NCI-H187 (cell line): Measurements from ENCODE around the gene CRB3.

Experiments
- DNase-seq, 2 experiments: peaks; one replicate each; lab custom pipeline; 2025; lab: John Stamatoyannopoulos, UW

The CRB3 gene

DNA sequence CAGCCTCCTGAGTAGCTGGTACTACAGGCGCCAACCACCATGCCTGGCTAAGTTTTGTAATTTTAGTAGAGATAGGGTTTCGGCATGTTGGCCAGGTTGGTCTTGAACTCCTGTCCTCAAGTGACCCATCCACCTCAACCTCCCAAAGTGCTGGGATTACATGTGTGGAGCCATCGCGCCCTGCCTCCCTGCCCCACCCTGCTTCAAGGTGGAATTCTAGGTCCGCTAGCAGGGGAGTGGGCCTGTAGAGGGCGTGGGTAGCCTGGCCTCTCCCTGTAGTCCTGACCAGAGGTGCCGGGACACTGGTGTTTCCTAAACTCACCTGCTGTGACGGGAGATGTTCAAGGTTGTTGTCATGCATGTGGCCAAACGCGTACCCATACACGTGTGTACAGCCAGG lies 30.9 kb upstream of the CRB3 start:
- no peak for DNase-seq

DNA sequence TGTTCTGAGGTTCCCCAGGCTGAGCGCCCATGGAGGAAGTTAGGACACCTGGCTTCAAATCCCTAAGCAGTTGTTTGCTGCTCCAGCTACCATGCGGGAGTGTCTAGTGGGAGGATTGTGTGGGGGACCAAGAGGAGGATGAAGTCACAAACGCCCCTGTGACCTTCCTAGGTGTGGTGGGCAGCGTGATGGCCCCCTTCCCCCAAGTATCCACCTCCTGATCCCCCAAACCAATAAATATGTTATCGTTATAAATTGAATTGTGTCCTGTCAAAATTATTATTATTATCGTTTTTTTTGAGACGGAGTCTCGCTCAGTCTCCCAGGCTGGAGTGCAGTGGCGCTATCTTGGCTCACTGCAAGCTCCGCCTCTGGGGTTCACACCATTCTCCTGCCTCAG lies 30.4 kb upstream of the CRB3 start, which contains the start of gene SLC25A41:
Gene SLC25A41 (minus strand): TSS at position 101 of the 400 bp plus-strand sequence. CDS start 70 bp downstream, at position 31.
- DNase-seq, result no peak

GRCh38 chr19:6439743-6440142 lies 24.3 kb upstream of the CRB3 start:
- DNase-seq, result no peak

DNA sequence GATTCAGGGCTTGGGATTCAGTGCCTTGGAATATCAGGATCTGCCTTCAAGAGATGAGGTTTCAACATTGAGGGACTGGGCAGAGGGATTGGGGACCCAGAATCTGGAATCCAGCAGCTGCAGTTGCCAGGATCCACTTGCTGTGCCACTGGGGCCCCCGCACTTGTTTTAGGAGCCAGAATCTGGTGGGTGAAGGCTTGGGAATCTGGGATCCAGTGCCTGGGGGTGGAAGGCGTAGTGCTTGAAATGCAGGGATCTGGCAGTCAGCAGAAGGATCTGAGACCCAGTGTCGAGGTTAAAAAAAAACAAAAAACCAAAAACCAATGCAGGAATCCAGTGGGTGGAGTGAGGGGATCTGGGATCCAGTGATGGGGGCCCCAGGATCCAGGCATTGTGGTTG lies 23.2 kb upstream of the CRB3 start:
- DNase-seq, result no peak

GRCh38 chr19:6442087-6442688 lies 21.9 kb upstream of the CRB3 start:
- no peak for DNase-seq

GRCh38 chr19:6443986-6444385 lies 20.1 kb upstream of the CRB3 start:
- DNase-seq, result no peak

GRCh38 chr19:6446452-6446851 lies 17.6 kb upstream of the CRB3 start:
- DNase-seq, result no peak

DNA sequence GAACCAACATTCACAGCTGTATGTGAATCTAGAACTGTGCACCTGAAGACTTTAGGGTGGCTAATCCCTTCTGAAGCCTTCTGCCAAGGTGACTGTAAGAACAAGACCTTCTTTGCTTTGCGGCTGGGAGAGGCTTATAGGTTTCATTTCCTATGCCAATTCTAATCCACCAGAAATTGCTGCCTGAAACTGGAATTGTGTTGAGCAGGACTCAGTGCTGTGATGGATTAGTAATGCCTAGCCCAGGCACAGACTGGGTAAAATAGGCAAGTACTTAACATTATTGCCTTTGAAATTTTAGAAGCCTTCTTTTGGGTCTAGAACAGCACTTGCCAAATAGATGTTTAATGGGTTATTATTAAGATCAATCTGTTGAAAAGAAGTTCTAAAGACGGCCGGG lies 16.0 kb upstream of the CRB3 start:
- no peak for DNase-seq

- no peak for DNase-seq
These were observed 13.9 kb upstream of the CRB3 start for GRCh38 chr19:6450166-6450565.

GRCh38 chr19:6451583-6452222 lies 12.4 kb upstream of the CRB3 start:
- no peak for DNase-seq

DNA sequence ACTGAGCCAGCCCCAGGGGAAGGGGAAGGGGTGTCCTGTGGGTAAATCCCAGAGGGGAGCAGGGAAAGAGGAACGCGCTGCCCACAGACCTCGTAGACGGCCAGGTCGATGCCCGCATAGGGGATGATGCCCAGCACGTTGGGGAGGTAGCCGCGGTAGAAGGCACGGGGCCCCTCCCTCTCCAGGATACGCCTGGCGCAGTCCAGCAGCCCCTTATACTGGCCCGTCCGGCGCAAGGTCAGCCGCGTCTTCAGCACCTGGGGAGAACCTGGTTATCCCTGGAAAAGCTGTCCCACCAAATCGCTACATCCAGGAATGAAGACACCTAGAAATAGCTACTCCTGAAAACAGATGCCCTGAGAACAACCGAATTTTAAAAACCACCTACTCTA lies 11.9 kb upstream of the CRB3 start:
- no peak for DNase-seq

- DNase-seq, result no peak
These were observed 11.2 kb upstream of the CRB3 start for GRCh38 chr19:6452899-6453298.

- DNase-seq, result no peak
These were observed 10.0 kb upstream of the CRB3 start for GRCh38 chr19:6453951-6454565.

GRCh38 chr19:6455924-6456323 lies 8.1 kb upstream of the CRB3 start:
- no peak for DNase-seq

DNA sequence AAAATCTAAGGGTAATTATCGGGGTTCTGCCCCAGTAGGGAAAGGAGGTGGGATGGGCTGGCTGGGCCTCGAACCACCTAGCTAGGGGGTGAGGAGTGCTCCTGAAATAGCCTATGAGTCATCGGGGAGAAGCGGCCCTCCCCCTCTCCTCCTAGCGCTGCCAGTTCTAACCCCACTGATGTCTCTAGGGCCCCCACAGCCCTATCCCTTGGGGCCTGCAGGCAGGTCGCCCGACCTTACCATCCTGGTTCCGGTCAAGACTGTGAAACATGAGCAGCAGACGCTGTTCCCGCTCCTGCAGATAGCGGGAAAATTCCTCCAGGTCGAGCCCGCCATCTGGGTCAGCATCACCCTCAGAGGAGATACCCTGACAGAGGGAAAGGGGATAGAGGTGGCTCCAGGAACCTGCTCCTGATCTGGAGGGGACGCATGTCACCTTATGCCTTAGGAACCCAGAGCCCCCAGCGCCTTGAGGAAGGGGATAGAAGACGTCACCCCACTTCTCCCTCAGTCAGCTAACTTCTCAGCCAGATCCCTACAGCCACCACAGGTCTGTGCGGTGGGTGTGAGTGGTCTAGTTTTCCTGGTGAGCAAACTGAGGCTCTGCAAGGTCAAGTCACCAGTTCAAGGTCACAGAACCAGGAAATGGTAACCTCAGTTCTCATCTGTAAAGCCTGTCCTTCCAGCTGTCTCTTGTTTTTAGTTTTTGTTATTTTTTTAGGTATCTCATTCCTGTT lies 5.9 kb upstream of the CRB3 start:
- no peak for DNase-seq

DNA sequence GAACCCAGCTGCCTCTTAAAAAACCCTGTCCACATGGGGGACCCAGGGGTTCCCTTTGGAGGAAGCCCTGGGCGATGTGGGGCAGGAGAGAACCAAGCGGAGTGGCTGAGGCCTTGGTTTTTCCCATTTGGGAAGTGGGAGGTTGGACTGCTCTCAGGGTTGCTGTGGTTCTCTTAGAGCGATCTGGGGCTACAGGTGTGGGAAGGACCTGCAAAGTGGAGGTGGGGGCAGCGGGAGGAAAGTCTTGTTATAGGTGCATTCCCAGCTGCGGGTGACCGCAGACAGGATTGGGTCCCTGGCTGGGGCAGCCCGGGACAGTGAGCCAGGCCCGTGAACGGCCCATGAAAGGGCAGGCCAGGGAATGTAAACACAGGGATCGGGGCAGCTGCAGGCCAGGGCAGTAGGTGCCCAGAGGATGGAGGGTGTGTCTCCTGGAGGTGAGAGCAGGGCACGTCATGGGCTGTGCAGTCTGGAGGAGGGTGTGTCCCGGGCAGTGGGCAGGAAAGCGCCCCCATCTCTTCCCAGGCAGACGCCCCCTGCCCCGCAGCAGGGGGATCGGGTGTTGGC lies 5.3 kb upstream of the CRB3 start:
- no peak for DNase-seq

GRCh38 chr19:6459262-6460098 lies 4.6 kb upstream of the CRB3 start, which contains the start of gene SLC25A23:
Gene SLC25A23 (minus strand): TSS chr19:6459792. CDS start chr19:6459628, 164 bp downstream.
- DNase-seq, result no peak

DNA sequence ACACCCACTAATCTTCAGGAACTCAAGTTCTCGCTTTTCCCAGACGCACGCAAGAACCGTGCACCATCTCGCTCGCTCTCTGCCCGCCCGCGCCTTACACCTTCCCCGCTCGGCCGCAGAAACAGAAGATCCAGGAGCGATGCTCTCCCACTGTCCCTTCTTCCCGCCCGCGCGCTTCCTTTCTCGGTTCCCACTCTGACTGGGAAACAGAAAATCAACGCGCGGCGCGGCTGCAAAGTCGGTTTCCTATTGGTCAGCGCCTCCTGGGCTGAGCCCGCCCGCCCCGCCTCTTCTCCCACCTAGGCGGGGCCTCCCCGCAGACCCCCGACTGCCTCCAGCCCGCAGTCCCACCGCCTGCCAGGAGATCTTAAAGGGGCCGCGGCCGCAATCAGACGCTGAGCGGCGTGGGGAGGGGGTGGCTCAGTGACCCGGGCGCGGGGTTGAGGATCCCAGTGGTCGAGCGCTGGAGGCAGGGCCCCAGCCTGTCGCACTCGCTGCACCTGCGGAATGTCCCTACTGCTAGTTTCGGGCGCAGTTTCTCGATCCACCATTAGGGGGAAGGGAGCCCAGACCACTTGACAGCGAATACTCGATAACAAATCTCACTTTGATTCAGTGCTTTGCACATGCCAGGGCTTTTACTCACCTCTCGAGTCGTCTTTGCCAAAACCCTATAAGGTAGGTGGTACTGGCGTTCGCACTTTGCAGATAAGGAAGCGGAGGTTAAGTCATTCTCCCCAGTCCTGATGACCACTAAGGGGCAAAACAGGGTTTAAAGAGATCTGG lies 3.8 kb upstream of the CRB3 start:
- DNase-seq, result peak; percentile 75 to 81

DNA sequence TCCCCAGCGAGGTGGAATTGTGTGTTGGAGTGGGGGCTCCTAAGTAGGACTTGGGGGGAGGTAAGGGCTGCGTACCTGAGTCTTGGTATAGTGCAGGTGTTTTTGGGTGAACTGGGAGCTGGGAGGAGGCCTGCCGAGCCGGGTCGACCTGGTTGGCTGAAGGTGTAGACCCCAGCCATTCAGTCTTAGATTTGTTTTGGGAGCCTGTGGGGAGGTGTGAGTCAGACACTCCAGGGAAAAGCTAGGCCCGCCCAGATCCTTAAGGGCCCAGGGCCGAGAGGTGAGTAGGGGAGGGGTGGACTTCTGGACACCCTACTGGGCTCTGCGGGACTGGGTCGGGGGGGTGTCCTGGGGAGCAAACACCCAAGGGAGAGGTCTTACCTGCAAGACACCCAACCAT lies 935 bp downstream of the CRB3 start:
- no peak for DNase-seq

DNA sequence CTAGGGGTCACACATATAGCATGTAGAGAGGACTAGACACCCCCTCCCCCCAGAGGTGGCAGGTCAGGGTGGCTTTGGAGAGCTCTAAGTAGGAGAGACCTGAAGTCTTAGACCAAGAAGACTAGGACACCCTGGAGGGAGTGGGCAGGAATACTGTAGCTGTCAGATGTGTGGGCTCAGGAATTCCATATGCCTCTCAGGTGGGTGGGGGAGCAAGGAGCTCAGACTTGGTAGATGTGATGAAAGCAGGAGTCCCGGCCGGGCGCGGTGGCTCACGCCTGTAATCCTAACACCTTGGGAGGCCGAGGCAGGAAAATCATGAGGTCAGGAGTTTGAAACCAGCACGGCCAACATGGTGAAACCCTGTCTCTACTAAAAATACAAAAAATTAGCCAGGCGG lies 1.6 kb downstream of the CRB3 start:
- no peak for DNase-seq
